AG08396 (cell line): ENCODE results near the gene COMT.

Experiments
- DNase-seq: peaks from one replicate; pipeline ENCODE4 v3.0.0; 2012; ENCODE audit warnings: low spot score, mixed read lengths

COMT gene

DNA sequence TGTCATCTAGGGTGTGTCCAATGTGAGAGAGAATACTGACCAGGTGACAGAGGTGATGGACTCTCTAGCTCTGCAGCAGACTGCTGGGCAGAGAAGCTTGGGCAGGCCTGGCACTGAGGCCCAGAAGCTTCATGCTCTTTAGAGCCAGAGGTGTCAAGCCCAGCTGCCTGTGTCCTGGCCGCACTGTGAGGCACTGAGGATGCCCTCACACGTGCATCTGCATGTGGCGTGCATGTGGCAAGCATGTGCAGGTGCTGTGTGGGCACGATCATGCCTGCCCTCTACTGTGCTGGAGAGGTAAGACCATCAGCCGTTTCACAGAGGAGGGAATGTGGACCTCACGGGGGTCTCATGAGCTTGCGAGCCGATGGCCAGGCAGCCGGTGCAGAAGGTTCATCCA is 15.9 kb downstream of the COMT start:
- DNase-seq = peak; percentile 1

DNA sequence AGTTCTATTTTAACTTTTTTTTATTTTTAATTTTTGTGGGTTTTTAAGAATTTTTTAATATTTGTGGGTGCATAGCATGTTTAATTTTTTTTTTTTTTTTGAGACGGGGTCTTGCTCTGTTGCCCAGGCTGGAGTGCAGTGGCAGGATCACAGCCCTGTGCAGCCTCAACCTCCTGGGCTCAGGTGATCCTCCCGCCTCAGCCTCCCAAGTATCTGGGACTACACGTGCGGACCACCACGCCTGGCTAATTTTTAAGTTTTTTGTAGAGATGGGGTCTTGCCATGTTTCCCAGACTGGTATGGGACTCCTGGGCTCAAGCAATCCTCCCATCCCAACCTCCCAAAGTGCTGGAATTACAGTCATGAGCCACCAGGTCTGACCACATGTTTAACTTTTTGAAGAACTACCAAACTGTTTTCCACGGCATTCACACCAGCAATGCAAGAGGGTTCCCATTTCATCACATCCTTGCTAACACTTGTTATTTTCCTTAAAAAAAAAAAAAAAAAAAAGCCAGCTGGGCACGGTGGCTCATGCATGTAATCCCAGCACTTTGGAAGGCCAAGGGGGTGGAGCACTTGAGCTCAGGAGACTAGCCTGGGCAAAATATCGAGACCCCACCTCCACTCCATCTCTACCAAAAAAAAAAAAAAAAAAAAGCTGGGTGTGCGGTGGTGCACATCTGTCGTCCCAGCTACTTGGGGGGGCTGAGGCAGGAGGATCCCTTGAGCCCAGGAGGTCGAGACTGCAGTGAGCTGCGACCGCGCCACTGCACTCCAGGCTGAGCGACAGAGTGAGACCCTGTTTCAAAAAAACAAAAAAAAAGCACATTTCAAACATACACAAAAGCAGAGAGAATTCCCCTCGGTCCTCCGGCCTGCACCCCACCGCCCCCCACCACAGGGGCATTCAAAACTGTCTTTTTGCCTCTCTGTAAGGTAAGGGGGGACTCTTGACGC is 16.8 kb downstream of the COMT start:
- DNase-seq = peak; percentile 35

DNA sequence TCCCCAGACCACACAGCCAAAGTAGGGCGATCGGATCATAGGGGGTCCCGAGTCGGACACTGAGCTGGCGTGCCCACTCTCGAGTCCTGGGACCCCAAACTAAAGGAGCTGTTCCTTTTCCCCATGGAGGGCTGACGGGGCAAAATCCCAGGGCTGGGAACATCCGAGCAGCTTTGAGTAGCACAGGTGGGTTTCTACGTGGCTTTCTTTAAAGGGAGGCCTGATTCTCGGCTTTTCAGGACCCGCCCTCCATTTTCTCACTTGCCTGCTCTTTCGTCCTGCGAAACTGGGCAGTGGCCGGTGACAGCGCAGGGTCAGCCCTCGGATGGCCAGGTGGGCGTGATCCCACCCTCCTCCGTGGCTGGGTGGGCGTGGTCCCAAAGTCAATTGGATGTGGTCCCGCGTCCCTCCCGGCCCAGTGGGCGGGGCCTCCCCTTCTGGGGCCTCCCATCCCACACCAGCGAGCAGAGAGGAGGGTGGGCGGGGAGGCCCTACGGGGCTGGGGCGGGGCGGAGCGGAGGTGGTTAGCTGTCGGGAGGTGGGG is 17.5 kb downstream of the COMT start:
- peak; percentile 19 for DNase-seq

DNA sequence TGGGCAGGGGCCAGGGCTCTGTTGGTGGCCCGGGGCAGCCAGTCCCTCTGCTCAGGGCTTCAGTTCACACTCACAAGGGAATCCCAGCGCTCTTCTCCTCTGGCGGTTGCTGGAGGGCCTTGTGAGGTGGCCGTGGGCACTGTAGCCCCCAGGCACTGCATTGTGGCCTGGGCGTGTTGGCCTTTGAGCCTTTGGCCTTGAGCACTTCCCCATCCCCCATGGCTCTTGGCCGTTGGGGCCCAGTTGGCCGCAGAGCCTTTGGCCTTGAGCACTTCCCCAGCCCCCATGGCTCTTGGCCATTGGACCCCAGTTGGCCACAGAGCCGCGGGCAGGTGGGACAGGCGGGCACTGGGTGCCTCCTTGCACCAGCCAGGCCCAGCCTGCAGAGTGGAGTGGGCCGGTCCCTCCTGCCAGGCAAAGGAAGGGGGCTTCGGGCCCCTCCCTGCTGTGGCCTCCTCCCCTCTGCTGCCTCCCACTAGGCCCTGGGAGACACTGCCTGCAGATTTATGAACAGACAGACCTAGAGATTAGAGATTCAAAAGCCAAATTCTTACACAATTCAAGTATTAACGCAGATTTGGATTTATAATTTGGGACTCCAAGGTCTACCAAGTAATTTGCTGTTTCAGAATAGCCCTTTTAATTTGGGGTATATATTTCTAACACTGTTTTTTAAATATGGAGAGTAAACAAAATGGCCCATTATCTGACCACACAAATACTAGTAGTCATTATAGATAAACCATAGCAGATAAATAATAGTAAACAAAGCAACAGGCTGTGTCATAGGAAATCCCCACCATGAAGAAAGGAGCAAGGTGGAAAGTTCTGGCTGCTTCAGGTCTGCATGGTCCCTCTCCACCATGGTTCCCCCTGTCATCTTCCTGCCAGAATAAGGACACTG is 18.3 kb downstream of the COMT start:
- no peak for DNase-seq

DNA sequence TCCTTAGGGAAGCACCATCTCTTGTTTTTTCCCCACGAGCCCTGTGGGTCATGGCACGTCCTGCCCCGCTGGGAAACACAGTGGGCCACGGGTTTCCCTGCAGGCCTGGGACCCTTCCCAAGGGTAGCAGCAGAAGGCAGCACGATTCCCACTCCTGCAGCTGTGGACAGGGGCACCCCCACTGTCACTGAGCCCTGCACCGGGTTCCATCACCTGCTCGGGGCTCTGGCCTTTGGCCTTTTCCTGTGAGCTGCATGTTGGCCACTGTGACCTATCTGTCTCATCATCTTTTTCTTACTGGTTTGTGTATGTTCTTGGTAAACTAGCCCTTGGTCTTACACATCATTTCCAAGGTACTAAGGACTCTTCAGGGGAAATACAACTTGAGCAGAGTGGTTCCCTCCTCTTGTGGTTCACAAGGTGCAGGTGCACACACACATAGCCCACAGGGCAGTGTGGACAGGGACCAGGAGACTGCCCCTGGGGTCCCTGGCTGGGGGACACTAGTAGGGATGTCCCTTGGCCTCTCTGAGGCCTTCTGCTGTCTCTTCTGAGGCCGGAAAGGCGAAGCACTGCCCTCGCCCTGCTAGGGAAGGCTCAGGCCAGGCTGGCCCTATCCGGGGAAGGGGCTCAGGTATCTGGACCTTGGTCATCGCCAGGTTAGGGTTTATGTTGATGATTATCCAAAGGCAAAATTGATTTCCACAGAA is 19.1 kb downstream of the COMT start:
- no peak for DNase-seq

DNA sequence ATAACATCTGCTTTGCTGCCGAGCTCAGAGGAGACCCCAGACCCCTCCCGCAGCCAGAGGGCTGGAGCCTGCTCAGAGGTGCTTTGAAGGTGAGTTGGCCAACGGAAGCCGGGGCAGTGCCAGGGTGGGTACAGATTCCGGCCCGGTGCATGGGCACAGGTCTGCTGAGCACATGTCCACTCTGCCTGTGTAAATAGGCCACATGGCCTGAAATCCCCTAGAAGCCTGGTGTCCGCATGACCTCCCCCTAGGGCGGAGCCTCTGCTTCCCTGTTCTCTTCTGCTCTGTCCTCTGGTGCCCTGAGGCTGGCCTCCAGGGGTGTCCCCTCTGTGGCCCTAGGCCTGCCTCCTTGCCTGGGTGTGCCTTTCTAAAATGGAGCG is 19.6 kb downstream of the COMT start:
- no peak for DNase-seq

DNA sequence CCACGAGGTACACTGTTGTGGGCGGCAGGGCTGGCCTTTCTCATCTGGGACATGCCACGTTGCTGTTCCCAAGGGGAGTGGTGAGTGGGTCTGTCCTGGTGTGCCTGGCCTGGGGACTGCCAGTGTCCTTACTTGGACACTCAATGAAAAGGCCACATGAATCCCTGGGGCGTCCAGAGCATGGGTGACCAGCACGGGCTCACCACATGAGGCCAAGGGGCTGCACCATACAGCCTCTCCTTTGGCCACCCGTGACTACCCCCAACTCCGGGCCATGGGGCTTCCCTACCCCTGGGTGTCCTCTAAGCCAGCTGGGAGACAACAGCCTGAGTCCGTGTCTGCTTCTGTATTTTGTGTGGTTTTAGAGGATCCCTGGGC is 20.3 kb downstream of the COMT start:
- DNase-seq = no peak

DNA sequence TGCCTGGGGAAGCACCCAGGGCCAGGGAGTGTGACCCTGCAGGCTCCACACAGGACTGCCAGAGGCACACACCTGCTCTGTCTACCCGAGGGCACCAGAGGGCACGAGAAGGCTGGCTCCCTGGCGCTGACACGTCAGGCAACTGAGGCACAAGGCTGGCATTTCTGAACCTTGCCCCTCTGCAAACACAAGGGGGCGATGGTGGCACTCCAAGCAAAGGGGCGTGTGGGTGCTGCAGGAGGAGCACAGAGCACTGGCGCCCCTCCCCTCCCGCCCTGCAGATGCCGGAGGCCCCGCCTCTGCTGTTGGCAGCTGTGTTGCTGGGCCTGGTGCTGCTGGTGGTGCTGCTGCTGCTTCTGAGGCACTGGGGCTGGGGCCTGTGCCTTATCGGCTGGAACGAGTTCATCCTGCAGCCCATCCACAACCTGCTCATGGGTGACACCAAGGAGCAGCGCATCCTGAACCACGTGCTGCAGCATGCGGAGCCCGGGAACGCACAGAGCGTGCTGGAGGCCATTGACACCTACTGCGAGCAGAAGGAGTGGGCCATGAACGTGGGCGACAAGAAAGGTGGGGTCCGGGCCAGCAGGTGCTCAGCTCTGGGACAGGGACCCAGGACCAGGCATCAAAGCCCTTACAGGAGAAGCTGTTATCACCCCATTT is 20.8 kb downstream of the COMT start:
- peak; percentile 88 for DNase-seq

DNA sequence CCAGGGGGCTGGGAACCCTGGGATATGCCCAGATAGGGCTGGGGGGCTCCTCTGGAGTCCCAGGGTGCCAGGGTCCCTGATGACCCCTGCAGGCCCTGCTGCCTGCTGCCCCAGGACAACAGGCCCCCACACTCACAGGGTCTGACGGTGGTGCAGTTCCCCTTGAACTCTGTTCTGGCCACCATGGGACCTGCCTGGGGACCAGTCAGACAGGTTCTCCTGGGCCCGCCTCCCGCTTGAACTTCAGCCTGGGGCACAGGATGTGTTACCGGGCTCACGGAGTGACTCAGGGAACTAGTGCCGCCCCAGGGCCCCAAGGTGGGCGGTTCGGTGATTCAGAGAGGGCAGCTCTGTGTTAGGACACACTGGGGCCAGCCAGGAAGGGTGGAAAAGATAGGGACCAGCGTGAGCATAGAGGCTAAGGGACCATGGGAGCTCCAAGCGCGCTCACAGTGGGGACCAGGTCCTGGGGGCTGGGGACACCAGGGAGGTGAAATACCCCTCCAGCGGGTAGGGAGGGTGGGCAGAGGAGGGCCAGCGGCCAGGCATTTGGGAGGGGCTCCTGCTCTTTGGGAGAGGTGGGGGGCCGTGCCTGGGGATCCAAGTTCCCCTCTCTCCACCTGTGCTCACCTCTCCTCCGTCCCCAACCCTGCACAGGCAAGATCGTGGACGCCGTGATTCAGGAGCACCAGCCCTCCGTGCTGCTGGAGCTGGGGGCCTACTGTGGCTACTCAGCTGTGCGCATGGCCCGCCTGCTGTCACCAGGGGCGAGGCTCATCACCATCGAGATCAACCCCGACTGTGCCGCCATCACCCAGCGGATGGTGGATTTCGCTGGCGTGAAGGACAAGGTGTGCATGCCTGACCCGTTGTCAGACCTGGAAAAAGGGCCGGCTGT is 21.6 kb downstream of the COMT start:
- DNase-seq = peak; percentile 66

DNA sequence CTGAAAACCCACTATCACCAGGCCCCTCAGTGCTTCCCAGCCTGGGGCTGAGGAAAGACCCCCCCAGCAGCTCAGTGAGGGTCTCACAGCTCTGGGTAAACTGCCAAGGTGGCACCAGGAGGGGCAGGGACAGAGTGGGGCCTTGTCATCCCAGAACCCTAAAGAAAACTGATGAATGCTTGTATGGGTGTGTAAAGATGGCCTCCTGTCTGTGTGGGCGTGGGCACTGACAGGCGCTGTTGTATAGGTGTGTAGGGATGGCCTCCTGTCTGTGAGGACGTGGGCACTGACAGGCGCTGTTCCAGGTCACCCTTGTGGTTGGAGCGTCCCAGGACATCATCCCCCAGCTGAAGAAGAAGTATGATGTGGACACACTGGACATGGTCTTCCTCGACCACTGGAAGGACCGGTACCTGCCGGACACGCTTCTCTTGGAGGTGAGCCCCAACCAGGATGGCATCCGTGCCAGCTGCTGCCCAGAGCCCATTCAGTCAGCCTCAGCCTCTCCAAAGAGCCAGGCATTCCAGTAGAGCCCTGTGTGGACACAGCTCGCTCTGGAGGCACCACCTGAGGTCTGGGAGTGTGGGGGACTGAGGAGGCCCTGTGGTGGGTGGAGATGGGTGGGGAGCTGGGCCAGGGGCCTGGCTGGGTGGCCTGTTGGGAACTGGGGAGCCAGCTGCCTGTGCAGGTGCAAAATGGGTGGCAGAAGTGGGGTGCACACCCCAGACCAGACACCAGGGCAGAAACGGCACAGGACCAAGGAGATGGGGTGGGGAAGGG is 22.5 kb downstream of the COMT start:
- no peak for DNase-seq

DNA sequence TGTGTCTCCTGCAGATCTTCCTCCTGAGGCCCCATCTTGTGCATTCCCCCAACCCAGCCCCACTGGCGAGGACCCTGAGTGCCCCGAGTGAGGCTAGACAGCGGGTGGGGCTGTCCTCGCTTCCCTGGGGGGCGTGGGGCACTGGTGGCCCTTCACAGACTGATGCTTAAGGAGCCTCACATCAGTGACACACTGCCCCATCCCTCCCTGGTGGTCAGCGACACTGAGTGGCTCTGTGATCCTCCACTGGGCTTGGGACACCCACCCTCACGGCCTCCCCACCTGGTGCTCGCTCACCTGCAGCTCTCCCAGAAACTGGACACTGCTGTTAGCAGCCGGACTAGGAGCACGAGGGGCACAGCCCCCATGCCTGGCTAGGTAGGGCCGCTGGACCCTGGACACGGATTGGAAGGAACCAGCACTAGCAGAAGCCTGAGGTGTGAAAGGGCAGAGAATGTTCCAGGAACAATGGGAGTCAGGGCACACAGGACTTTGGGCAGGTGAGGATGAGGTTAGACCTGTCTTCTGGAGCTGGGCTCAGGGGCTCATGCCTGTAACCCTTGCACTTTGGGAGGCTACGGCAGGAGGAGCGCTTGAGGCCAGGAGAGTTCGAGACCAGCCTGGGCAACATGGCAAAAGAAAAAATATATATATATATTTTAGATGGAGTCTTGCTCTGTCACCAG is 23.3 kb downstream of the COMT start:
- DNase-seq = no peak

DNA sequence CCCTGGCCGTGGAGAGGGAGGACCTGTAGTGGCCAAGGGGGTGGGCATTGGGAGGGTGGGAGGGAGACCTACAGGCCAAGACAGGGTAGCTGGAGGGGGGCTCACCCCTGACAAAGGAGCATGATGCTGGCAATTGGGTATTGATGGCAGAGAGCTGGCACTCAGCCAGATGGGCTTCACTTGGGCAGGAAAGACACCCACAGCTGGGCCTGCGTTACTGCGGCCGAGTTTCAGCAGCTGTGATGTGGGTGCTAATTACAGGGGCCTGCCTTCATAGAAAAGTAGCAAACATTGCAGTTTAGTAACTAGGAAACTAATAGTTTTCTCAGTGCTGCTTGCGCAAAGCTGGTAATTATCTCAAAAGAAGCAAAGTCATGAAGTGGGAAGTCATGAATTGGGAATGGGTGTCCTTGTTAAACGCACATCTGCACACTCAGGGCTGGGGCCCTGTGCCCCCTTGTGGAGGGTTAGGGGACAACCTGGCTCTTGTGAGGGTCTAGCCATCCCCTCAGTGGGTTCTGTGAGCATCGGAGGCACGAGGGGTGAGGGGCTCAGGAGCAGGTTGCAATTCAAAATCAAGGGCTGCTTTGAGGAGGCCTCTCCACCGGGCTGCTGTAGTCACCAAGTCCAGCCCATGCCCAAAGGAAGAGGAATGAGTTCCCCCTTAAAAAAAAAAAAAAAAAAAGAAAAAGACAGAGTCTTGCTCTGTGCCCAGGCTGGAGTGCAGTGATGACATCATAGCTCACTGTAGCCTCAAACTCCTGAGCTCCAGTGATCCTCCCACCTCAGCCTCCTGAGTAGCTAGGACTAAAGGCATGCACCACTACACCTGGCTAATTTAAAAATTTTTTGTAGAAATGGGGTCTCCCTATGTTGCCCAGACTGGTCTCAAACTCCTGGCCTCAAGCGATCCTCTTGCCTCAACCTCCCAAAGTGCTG is 24.5 kb downstream of the COMT start:
- DNase-seq = no peak

DNA sequence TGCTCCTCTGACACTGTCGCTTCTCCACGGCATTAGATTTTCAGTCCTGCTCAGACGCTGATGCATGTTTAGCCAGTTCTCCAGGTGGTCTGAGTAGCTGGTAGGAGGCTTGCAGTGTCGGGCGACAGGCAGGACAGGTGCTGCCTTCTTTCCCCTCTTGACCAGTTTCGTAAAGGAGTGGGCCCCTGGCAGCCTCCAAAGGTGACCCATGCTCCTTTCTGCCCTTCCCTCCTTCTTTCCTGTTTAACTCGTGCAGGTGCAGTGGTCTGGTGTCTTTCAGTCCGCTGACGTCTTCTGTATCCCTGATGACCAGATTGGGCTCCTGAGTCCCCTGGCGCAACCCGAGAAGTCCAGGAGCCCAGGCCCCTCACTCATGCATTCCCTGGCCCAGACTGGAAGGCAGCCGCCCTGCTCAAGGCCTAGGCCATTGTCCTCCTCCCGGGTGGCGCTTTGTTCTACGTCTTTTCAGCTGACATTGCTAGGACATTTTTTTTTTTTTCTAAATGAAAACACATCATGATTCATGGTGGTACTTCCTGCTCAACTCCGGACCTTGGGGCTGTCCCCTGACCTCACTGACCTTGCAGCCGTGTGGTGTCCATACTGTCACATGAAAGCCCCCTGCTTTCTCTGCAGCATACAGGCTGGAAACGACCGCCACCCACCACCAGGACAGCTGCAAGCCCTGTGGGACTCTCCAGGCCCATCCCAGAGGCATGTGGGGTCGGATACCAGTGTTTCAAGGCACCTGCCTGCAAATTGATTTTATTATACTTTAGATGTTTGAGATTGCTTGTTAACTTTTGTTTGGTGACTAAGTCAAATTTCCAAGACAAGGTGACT is 25.6 kb downstream of the COMT start:
- DNase-seq = no peak

DNA sequence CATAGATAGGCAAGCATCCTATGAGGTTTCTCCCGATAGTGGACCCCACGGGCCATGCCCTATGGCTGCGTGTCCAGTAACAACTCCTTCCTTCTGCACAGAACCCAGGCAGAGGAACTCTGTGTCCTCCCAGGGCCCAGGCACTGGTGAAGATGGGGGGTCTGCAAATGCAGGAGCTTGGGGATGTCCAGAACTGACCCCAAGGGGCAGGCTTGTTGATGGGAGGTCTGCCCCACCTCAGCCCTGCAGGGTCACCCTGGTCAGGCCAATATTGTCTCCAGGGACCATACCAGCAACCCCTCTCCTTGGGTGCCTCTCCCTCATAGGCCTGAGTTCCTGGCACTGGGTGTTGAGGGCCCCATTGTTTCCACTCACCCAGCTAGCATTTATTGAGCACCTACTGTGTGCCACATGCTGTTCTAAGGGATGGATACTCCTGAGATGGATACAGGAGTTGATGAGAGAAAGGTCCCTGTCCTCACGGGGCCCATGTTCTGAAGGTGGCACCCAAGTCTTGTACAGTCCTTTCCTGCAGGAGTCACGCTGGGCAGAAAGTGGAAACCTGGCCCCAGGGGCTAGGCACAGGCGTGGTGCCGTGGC is 26.4 kb downstream of the COMT start:
- no peak for DNase-seq

DNA sequence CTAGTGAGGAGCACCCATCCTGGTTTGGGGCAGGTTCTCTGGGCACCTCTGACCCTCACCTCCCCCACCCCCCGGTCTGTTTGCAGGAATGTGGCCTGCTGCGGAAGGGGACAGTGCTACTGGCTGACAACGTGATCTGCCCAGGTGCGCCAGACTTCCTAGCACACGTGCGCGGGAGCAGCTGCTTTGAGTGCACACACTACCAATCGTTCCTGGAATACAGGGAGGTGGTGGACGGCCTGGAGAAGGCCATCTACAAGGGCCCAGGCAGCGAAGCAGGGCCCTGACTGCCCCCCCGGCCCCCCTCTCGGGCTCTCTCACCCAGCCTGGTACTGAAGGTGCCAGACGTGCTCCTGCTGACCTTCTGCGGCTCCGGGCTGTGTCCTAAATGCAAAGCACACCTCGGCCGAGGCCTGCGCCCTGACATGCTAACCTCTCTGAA is 26.9 kb downstream of the COMT start:
- DNase-seq = no peak

DNA sequence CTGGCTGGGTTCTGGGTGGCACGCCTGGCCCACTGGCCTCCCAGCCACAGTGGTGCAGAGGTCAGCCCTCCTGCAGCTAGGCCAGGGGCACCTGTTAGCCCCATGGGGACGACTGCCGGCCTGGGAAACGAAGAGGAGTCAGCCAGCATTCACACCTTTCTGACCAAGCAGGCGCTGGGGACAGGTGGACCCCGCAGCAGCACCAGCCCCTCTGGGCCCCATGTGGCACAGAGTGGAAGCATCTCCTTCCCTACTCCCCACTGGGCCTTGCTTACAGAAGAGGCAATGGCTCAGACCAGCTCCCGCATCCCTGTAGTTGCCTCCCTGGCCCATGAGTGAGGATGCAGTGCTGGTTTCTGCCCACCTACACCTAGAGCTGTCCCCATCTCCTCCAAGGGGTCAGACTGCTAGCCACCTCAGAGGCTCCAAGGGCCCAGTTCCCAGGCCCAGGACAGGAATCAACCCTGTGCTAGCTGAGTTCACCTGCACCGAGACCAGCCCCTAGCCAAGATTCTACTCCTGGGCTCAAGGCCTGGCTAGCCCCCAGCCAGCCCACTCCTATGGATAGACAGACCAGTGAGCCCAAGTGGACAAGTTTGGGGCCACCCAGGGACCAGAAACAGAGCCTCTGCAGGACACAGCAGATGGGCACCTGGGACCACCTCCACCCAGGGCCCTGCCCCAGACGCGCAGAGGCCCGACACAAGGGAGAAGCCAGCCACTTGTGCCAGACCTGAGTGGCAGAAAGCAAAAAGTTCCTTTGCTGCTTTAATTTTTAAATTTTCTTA is 27.8 kb downstream of the COMT start:
- no peak for DNase-seq
